ENCODE results near the gene TRAPPC3.

GRCh38 chr1:36106269-36106668 lies 43.0 kb downstream of the TRAPPC3 start:
- no peak for TF ChIP-seq CTCF (IDR thresholded peaks at IDR 0.05)
- TF ChIP-seq POLR2A (IDR thresholded peaks at IDR 0.05), result no peak

All from body of pancreas (tissue), 4 donors.